GM23338 (cell line): Measurements from ENCODE around the gene NOL9. TPM values are rescaled to one million over a fixed set of nuclear protein-coding genes. Genes with fewer than 3 reads are reported as not detected.

Experiments
- ATAC-seq: fragments of 200-7000 bp; cut with Tn5 transposase; 3 replicates; pipeline ENCODE4 v1.9.1; 2020
- DNase-seq: peaks from one replicate; pipeline ENCODE4 v3.0.0-alpha.2; 2015; ENCODE audit warnings: low spot score
- H2AFZ ChIP-seq: fragments of 200-600 bp; sonication (generic); 2 replicates; pipeline ENCODE4 v1.8.0; 2016; ENCODE audit warnings: antibody characterized with exemption, mild to moderate bottlenecking, moderate library complexity
- H3F3A ChIP-seq: fragments of 200-600 bp; sonication (generic); replicated peaks from 2 replicates; pipeline ENCODE4 v1.8.0; 2017; ENCODE audit warnings: antibody characterized with exemption, mixed run types, low read depth
- H3K27ac ChIP-seq: fragments of 200-600 bp; sonication (generic); 2 replicates; pipeline ENCODE4 v1.6.1; 2016; ENCODE audit warnings: low read depth
- H3K27me3 ChIP-seq: fragments of 200-600 bp; sonication (generic); 2 replicates; pipeline ENCODE4 v1.8.0; 2016; ENCODE audit warnings: mild to moderate bottlenecking, mixed run types, moderate library complexity; ENCODE audit not compliant: insufficient read depth
- H3K36me3 ChIP-seq: fragments of 200-600 bp; sonication (generic); 2 replicates; pipeline ENCODE4 v1.8.0; 2016; ENCODE audit warnings: mild to moderate bottlenecking; ENCODE audit not compliant: insufficient read depth
- H3K4me1 ChIP-seq: fragments of 200-600 bp; sonication (generic); 2 replicates; pipeline ENCODE4 v1.8.0; 2016; ENCODE audit warnings: mild to moderate bottlenecking, moderate library complexity; ENCODE audit not compliant: insufficient read depth
- H3K4me2 ChIP-seq: fragments of 200-600 bp; sonication (generic); 2 replicates; pipeline ENCODE4 v1.7.1; 2017; ENCODE audit warnings: mixed run types
- H3K4me3 ChIP-seq: fragments of 200-600 bp; sonication (generic); 2 replicates; pipeline ENCODE4 v1.6.1; 2016; ENCODE audit warnings: mixed run types
- H3K79me2 ChIP-seq: fragments of 200-600 bp; sonication (generic); replicated peaks from 2 replicates; pipeline ENCODE4 v1.8.0; 2017; ENCODE audit warnings: mild to moderate bottlenecking; ENCODE audit not compliant: insufficient read depth
- H3K9me2 ChIP-seq: fragments of 200-600 bp; sonication (generic); 2 replicates; pipeline ENCODE4 v1.8.0; 2017; ENCODE audit not compliant: insufficient read depth
- H4K20me1 ChIP-seq: fragments of 200-600 bp; sonication (generic); replicated peaks from 2 replicates; pipeline ENCODE4 v1.8.0; 2017; ENCODE audit warnings: mild to moderate bottlenecking; ENCODE audit not compliant: insufficient read depth
- H3K27ac Mint-ChIP-seq: 2 replicates; pipeline ENCODE4 v1.8.0; 2020; ENCODE audit warnings: inconsistent platforms, mild to moderate bottlenecking, moderate library complexity, mixed read lengths
- H3K27me3 Mint-ChIP-seq: 3 replicates; pipeline ENCODE4 v1.8.0; 2022; ENCODE audit warnings: low read depth, mild to moderate bottlenecking, moderate library complexity, mixed read lengths, inconsistent platforms; ENCODE audit not compliant: insufficient read depth, poor library complexity
- H3K36me3 Mint-ChIP-seq: 3 replicates; pipeline ENCODE4 v1.8.0; 2021; ENCODE audit warnings: low read depth, mild to moderate bottlenecking, inconsistent platforms, moderate library complexity, mixed read lengths
- H3K4me1 Mint-ChIP-seq: 3 replicates; pipeline ENCODE4 v1.8.0; 2020; ENCODE audit warnings: mild to moderate bottlenecking, inconsistent platforms, mixed read lengths
- H3K4me3 Mint-ChIP-seq: 3 replicates; pipeline ENCODE4 v1.8.0; 2021; ENCODE audit warnings: moderate library complexity, mild to moderate bottlenecking, inconsistent platforms, mixed read lengths
- H3K9me3 Mint-ChIP-seq: 3 replicates; pipeline ENCODE4 v1.8.0; 2020; ENCODE audit warnings: moderate library complexity, mild to moderate bottlenecking, inconsistent platforms, mixed read lengths
- CREB1 ChIP-seq: fragments of 250-450 bp; sonication (Bioruptor Pico); IDR thresholded peaks from 2 replicates; pipeline ENCODE4 v1.5.0; 2020; ENCODE audit warnings: low read depth, mild to moderate bottlenecking, moderate library complexity
- EZH2 ChIP-seq: fragments of 200-600 bp; sonication (generic); IDR thresholded peaks from one replicate; pipeline ENCODE4 v1.8.0; 2017; ENCODE audit warnings: antibody characterized with exemption, mild to moderate bottlenecking, low read depth; ENCODE audit not compliant: unreplicated experiment
- EZH2phosphoT487 ChIP-seq: fragments of 200-600 bp; sonication (generic); IDR thresholded peaks from one replicate; pipeline ENCODE4 v1.8.1; 2018; ENCODE audit warnings: antibody characterized with exemption; ENCODE audit not compliant: unreplicated experiment
- JUNB ChIP-seq: IDR thresholded peaks from one replicate; pipeline ENCODE4 v1.6.1; 2016; ENCODE audit warnings: antibody characterized with exemption; ENCODE audit not compliant: unreplicated experiment
- STAT1 ChIP-seq: IDR thresholded peaks from one replicate; pipeline ENCODE4 v1.6.1; 2016; ENCODE audit warnings: antibody characterized with exemption; ENCODE audit not compliant: unreplicated experiment
- ZNF114 ChIP-seq: fragments of 250-450 bp; sonication (Bioruptor Pico); IDR thresholded peaks from 2 replicates; pipeline ENCODE4 v1.5.0; 2020; ENCODE audit warnings: mild to moderate bottlenecking, moderate library complexity
- ZNF331 ChIP-seq: fragments of 250-450 bp; sonication (Bioruptor Pico); IDR thresholded peaks from 2 replicates; pipeline ENCODE4 v1.5.0; 2020; ENCODE audit warnings: low read depth, mild to moderate bottlenecking, moderate library complexity
- polyA plus RNA-seq: library from polyadenylated mRNA; unstranded; fragments of >200 nt; fragmentation: Nextera tagmentation; extraction: Ambion mirVana; gene quantifications from 2 replicates; pipeline ENCODE4 v1.2.1, GENCODE V29; 2016
- total RNA-seq: library from RNA; depleted of rRNA; stranded (reverse); fragments of >200 nt; shearing (Covaris generic); gene quantifications from 2 replicates; pipeline ENCODE4 v1.2.3, GENCODE V29; 2014
- TF ChIP-seq, protein P1 (sequence below): fragments of 250-450 bp; sonication (Bioruptor Pico); IDR thresholded peaks from 2 replicates; pipeline ENCODE4 v1.5.0; 2020; ENCODE audit warnings: mild to moderate bottlenecking, moderate library complexity

Gene NOL9
- total and polyA plus RNA-seq, 2 experiments from 2014 or later, result 13.2 to 48.5 TPM

DNA sequence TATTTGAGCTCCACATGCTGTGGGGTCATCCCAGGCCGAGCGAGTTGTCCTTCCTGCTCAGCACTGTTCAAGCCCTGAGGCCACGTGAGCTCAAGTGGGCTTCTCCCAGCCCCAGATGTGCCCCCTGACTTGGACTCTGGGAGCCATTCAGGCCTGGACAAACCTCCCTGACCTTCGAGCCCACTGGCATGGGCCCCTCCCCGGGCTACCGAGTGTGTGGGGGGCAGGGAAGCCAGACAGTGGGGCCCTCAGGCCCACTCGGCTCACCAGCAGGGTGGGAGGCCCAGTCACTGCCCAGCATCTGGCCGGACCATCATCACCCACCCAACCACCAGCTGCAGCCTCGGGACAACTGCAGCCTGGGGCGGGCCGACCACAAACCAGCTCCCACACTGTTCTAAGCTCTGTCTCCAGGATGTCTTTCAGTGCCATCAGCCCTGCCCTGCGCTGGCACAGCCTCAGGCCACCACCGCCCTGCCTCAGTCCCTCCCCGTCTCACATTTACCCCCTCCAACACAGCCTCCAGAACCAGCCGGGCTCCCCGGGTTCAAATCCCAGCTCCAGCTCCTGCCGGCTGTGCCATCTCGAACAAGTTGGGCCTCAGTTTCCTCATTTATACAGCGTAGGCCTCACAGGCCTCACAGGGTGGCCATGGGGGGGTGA, 41.9 kb downstream of the NOL9 start (continued):
- TF ChIP-seq EZH2, result no peak
- TF ChIP-seq ZNF331 (CRISPR knock-in tag), result no peak
- TF ChIP-seq STAT1, result no peak
- no peak for TF ChIP-seq EZH2phosphoT487
- TF ChIP-seq, protein P1, sequence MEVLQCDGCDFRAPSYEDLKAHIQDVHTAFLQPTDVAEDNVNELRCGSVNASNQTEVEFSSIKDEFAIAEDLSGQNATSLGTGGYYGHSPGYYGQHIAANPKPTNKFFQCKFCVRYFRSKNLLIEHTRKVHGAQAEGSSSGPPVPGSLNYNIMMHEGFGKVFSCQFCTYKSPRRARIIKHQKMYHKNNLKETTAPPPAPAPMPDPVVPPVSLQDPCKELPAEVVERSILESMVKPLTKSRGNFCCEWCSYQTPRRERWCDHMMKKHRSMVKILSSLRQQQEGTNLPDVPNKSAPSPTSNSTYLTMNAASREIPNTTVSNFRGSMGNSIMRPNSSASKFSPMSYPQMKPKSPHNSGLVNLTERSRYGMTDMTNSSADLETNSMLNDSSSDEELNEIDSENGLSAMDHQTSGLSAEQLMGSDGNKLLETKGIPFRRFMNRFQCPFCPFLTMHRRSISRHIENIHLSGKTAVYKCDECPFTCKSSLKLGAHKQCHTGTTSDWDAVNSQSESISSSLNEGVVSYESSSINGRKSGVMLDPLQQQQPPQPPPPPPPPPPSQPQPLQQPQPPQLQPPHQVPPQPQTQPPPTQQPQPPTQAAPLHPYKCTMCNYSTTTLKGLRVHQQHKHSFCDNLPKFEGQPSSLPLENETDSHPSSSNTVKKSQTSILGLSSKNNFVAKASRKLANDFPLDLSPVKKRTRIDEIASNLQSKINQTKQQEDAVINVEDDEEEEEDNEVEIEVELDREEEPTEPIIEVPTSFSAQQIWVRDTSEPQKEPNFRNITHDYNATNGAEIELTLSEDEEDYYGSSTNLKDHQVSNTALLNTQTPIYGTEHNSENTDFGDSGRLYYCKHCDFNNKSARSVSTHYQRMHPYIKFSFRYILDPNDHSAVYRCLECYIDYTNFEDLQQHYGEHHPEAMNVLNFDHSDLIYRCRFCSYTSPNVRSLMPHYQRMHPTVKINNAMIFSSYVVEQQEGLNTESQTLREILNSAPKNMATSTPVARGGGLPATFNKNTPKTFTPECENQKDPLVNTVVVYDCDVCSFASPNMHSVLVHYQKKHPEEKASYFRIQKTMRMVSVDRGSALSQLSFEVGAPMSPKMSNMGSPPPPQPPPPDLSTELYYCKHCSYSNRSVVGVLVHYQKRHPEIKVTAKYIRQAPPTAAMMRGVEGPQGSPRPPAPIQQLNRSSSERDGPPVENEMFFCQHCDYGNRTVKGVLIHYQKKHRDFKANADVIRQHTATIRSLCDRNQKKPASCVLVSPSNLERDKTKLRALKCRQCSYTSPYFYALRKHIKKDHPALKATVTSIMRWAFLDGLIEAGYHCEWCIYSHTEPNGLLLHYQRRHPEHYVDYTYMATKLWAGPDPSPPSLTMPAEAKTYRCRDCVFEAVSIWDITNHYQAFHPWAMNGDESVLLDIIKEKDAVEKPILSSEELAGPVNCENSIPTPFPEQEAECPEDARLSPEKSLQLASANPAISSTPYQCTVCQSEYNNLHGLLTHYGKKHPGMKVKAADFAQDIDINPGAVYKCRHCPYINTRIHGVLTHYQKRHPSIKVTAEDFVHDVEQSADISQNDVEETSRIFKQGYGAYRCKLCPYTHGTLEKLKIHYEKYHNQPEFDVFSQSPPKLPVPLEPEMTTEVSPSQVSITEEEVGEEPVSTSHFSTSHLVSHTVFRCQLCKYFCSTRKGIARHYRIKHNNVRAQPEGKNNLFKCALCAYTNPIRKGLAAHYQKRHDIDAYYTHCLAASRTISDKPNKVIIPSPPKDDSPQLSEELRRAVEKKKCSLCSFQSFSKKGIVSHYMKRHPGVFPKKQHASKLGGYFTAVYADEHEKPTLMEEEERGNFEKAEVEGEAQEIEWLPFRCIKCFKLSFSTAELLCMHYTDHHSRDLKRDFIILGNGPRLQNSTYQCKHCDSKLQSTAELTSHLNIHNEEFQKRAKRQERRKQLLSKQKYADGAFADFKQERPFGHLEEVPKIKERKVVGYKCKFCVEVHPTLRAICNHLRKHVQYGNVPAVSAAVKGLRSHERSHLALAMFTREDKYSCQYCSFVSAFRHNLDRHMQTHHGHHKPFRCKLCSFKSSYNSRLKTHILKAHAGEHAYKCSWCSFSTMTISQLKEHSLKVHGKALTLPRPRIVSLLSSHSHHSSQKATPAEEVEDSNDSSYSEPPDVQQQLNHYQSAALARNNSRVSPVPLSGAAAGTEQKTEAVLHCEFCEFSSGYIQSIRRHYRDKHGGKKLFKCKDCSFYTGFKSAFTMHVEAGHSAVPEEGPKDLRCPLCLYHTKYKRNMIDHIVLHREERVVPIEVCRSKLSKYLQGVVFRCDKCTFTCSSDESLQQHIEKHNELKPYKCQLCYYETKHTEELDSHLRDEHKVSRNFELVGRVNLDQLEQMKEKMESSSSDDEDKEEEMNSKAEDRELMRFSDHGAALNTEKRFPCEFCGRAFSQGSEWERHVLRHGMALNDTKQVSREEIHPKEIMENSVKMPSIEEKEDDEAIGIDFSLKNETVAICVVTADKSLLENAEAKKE (CRISPR knock-in tag), result no peak
- no peak for TF ChIP-seq CREB1 (CRISPR knock-in tag)
- no peak for TF ChIP-seq JUNB

- Mint-ChIP-seq H3K9me3 (no peaks in the 10 kb centered on the region), H3K4me3 (no peak overlapping the region), H3K27me3 (peaks cover 5% of the 10 kb centered on the region), H3K4me1 (0 out of 3 replicates have a peak, but pooled peaks cover 5% of the 10 kb centered on the region), H3K27ac (no peak overlapping the region), H3K36me3 (no peaks in the 10 kb centered on the region)
- Histone ChIP-seq H4K20me1 (no peaks in the 10 kb centered on the region), H3K4me2 (no peak overlapping the region), H3K4me3 (no peak overlapping the region), H3K79me2 (no peaks in the 10 kb centered on the region), H3K9me2 (no peaks in the 10 kb centered on the region), H2AFZ (no peak overlapping the region), H3K27ac (no peak overlapping the region), H3K36me3 (no peaks in the 10 kb centered on the region), H3F3A (no peaks in the 10 kb centered on the region), H3K27me3 (no peaks in the 10 kb centered on the region), H3K4me1 (no peaks in the 10 kb centered on the region)
- ATAC-seq (peak; percentile 15; the same call in 1 of the 3 replicates), DNase-seq (no peak)
- TF ChIP-seq, protein P1 (CRISPR knock-in tag), result no peak
- no peak for TF ChIP-seq STAT1
- TF ChIP-seq ZNF114 (CRISPR knock-in tag), result no peak
- TF ChIP-seq EZH2phosphoT487, result no peak
Observed at GRCh38 chr1:6511561-6512244, 42.6 kb downstream of the NOL9 start.
